ENCODE data around the gene TBCD.
"Not testable (repeated sequence)": the region's sequence is repeated elsewhere in the genome, so short reads cannot be mapped to it uniquely, and the experiment has no call there.

DNA sequence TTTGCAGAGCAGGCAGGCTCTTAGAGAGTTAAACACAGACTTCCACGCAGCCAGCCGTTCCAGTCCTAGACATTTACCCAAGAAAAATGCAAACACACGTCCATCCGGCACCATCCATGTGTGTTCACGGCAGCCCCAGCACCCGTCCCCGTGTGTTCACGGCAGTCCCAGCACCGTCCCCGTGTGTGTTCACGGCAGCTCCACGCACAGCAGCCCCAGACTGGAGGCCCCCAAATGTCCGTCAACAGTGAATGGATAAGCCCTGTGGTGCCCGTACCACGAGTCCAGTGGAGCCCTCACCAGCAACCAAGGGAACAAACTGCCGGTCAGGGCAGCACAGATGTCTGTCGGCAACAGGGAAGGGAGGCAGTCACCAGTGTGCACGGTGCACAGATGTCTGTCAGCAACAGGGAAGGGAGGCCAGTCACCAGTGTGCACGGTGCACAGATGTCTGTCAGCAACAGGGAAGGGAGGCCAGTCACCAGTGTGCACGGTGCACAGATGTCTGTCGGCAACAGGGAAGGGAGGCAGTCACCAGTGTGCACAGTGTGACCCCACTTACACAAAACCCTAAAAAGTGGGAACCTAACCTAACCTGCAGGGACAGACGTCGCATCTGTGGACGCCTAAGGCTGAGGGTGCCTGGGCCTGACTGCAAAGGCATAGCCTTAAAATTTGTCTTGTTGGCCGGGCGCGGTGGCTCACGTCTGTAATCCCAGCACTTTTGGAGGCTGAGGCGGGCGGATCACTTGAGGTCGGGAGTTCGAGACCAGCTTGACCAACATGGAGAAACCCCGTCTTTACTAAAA lies 216.4 kb downstream of the TBCD start:
- TF ChIP-seq, protein P1, sequence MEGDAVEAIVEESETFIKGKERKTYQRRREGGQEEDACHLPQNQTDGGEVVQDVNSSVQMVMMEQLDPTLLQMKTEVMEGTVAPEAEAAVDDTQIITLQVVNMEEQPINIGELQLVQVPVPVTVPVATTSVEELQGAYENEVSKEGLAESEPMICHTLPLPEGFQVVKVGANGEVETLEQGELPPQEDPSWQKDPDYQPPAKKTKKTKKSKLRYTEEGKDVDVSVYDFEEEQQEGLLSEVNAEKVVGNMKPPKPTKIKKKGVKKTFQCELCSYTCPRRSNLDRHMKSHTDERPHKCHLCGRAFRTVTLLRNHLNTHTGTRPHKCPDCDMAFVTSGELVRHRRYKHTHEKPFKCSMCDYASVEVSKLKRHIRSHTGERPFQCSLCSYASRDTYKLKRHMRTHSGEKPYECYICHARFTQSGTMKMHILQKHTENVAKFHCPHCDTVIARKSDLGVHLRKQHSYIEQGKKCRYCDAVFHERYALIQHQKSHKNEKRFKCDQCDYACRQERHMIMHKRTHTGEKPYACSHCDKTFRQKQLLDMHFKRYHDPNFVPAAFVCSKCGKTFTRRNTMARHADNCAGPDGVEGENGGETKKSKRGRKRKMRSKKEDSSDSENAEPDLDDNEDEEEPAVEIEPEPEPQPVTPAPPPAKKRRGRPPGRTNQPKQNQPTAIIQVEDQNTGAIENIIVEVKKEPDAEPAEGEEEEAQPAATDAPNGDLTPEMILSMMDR (IDR thresholded peaks at IDR 0.05; ENCODE audit: low read depth, low read length): not testable (repeated sequence)
- not testable (repeated sequence) for TF ChIP-seq EZH2phosphoT487 (IDR thresholded peaks at IDR 0.05; ENCODE audit: low read depth)

Data from OCI-LY3 (cell line).